ENCODE measurements around the gene KRT34. TPM values are rescaled to one million over a fixed set of nuclear protein-coding genes. Genes with fewer than 3 reads are reported as not detected.

Gene KRT34
- total and polyA plus RNA-seq, 4 donors: not detected

GRCh38 chr17:41328207-41328606 is 53.9 kb downstream of the KRT34 start:
- Histone ChIP-seq H3K4me3 (ENCODE audit: low read depth, low read length) (no peak overlapping the region), H3K27me3 (ENCODE audit: control insufficient read depth, insufficient read depth, low read length) (no peaks in the 10 kb centered on the region), H3K27ac (ENCODE audit: low read depth, low read length) (no peak overlapping the region), H3K36me3 (ENCODE audit: control insufficient read depth, insufficient read depth, low read length) (no peaks in the 10 kb centered on the region), H3K4me1 (ENCODE audit: control insufficient read depth, insufficient read depth, low read length) (peaks cover 11% of the 10 kb centered on the region), H3K9me3 (ENCODE audit: control insufficient read depth, insufficient read depth, low read length) (no peaks in the 10 kb centered on the region)
- WGBS (ENCODE audit: insufficient coverage): 85% methylated on average over 7 of the region's 7 CpGs
- no peak for DNase-seq (ENCODE audit: low read depth in 4 of 6, low spot score in 6 of 6)

Other genes starting within 250 kb of the KRT34 start
Only the 30 nearest of the 32 such genes appear.
- gene KRTAP4-5, start 232.5 kb downstream of the KRT34 start, total RNA-seq: not detected
- gene KRTAP4-5, start 232.5 kb downstream of the KRT34 start, polyA plus RNA-seq (ENCODE audit: insufficient read length in 2 of 2): not detected
- not detected for gene KRTAP4-4, start 221.6 kb downstream of the KRT34 start, total RNA-seq
- gene KRTAP4-4, start 221.6 kb downstream of the KRT34 start, polyA plus RNA-seq (ENCODE audit: insufficient read length in 2 of 2): not detected
- gene KRTAP4-3, start 214.1 kb downstream of the KRT34 start, total RNA-seq: not detected
- not detected for gene KRTAP4-3, start 214.1 kb downstream of the KRT34 start, polyA plus RNA-seq (ENCODE audit: insufficient read length in 2 of 2)
- not detected for gene KRTAP4-2, start 204.1 kb downstream of the KRT34 start, total RNA-seq
- gene KRTAP4-2, start 204.1 kb downstream of the KRT34 start, polyA plus RNA-seq (ENCODE audit: insufficient read length in 2 of 2): not detected
- not detected for gene KRTAP4-1, start 197.4 kb downstream of the KRT34 start, total RNA-seq
- not detected for gene KRTAP4-1, start 197.4 kb downstream of the KRT34 start, polyA plus RNA-seq (ENCODE audit: insufficient read length in 2 of 2)
- gene KRTAP9-1, start 192.4 kb downstream of the KRT34 start, total RNA-seq: not detected
- not detected for gene KRTAP9-1, start 192.4 kb downstream of the KRT34 start, polyA plus RNA-seq (ENCODE audit: insufficient read length in 2 of 2)
- gene KRTAP9-2, start 155.7 kb downstream of the KRT34 start, total RNA-seq: not detected
- gene KRTAP9-2, start 155.7 kb downstream of the KRT34 start, polyA plus RNA-seq (ENCODE audit: insufficient read length in 2 of 2): not detected
- not detected for gene KRTAP9-3, start 149.9 kb downstream of the KRT34 start, total RNA-seq
- gene KRTAP9-3, start 149.9 kb downstream of the KRT34 start, polyA plus RNA-seq (ENCODE audit: insufficient read length in 2 of 2): not detected
- gene KRTAP9-8, start 144.3 kb downstream of the KRT34 start, total RNA-seq: not detected
- gene KRTAP9-8, start 144.3 kb downstream of the KRT34 start, polyA plus RNA-seq (ENCODE audit: insufficient read length in 2 of 2): not detected
- not detected for gene KRTAP9-4, start 132.6 kb downstream of the KRT34 start, total RNA-seq
- not detected for gene KRTAP9-4, start 132.6 kb downstream of the KRT34 start, polyA plus RNA-seq (ENCODE audit: insufficient read length in 2 of 2)
- not detected for gene KRTAP9-9, start 126.9 kb downstream of the KRT34 start, total RNA-seq
- gene KRTAP9-9, start 126.9 kb downstream of the KRT34 start, polyA plus RNA-seq (ENCODE audit: insufficient read length in 2 of 2): not detected
- not detected for gene KRTAP9-6, start 116.9 kb downstream of the KRT34 start, total RNA-seq
- gene KRTAP9-6, start 116.9 kb downstream of the KRT34 start, polyA plus RNA-seq (ENCODE audit: insufficient read length in 2 of 2): under 1 TPM in 1 of 2 donors, not detected in 1; 0.17 TPM
- gene KRTAP9-7, start 106.6 kb downstream of the KRT34 start, total RNA-seq: not detected
- not detected for gene KRTAP9-7, start 106.6 kb downstream of the KRT34 start, polyA plus RNA-seq (ENCODE audit: insufficient read length in 2 of 2)
- gene KRTAP29-1, start 79.5 kb downstream of the KRT34 start, total RNA-seq: not detected
- not detected for gene KRTAP29-1, start 79.5 kb downstream of the KRT34 start, polyA plus RNA-seq (ENCODE audit: insufficient read length in 2 of 2)
- gene KRTAP16-1, start 73.0 kb downstream of the KRT34 start, total RNA-seq: not detected
- not detected for gene KRTAP16-1, start 73.0 kb downstream of the KRT34 start, polyA plus RNA-seq (ENCODE audit: insufficient read length in 2 of 2)
- not detected for gene KRTAP17-1, start 66.6 kb downstream of the KRT34 start, total RNA-seq
- gene KRTAP17-1, start 66.6 kb downstream of the KRT34 start, polyA plus RNA-seq (ENCODE audit: insufficient read length in 2 of 2): not detected
- not detected for gene KRT33A, start 31.5 kb downstream of the KRT34 start, total RNA-seq
- gene KRT33A, start 31.5 kb downstream of the KRT34 start, polyA plus RNA-seq (ENCODE audit: insufficient read length in 2 of 2): not detected
- under 1 TPM in 1 of 2 donors, not detected in 1; 0.20 TPM for gene KRT33B, start 12.5 kb downstream of the KRT34 start, total RNA-seq
- under 1 TPM in 1 of 2 donors, not detected in 1; 0.44 TPM for gene KRT33B, start 12.5 kb downstream of the KRT34 start, polyA plus RNA-seq (ENCODE audit: insufficient read length in 2 of 2)
- under 1 TPM in 1 of 2 donors, not detected in 1; 0.11 TPM for gene KRT31, start 15.3 kb upstream of the KRT34 start, total RNA-seq
- gene KRT31, start 15.3 kb upstream of the KRT34 start, polyA plus RNA-seq (ENCODE audit: insufficient read length in 2 of 2): under 1 TPM in 1 of 2 donors, not detected in 1; 0.15 TPM
- gene KRT37, start 42.3 kb upstream of the KRT34 start, total RNA-seq: not detected
- gene KRT37, start 42.3 kb upstream of the KRT34 start, polyA plus RNA-seq (ENCODE audit: insufficient read length in 2 of 2): not detected
- not detected for gene KRT38, start 58.7 kb upstream of the KRT34 start, total RNA-seq
- gene KRT38, start 58.7 kb upstream of the KRT34 start, polyA plus RNA-seq (ENCODE audit: insufficient read length in 2 of 2): not detected
- not detected for gene KRT32, start 85.1 kb upstream of the KRT34 start, total RNA-seq
- gene KRT32, start 85.1 kb upstream of the KRT34 start, polyA plus RNA-seq (ENCODE audit: insufficient read length in 2 of 2): not detected
- gene KRT35, start 98.8 kb upstream of the KRT34 start, total RNA-seq: not detected
- not detected for gene KRT35, start 98.8 kb upstream of the KRT34 start, polyA plus RNA-seq (ENCODE audit: insufficient read length in 2 of 2)
- gene KRT36, start 107.6 kb upstream of the KRT34 start, total RNA-seq: not detected
- not detected for gene KRT36, start 107.6 kb upstream of the KRT34 start, polyA plus RNA-seq (ENCODE audit: insufficient read length in 2 of 2)
- gene KRT13, start 123.3 kb upstream of the KRT34 start, total RNA-seq: under 1 TPM; 0.30 to 0.83 TPM
- gene KRT13, start 123.3 kb upstream of the KRT34 start, polyA plus RNA-seq (ENCODE audit: insufficient read length in 2 of 2): not detected
- gene KRT15, start 136.6 kb upstream of the KRT34 start, total RNA-seq: under 1 TPM in 1 of 2 donors, not detected in 1; 0.22 TPM
- gene KRT15, start 136.6 kb upstream of the KRT34 start, polyA plus RNA-seq (ENCODE audit: insufficient read length in 2 of 2): under 1 TPM; 0.18 to 0.29 TPM
- 10 to 100 TPM in 1 of 2 donors, 1 to 10 TPM in 1; 7.1 to 61.4 TPM for gene KRT19, start 146.0 kb upstream of the KRT34 start, total RNA-seq
- 10 to 100 TPM in 1 of 2 donors, 1 to 10 TPM in 1; 6.3 to 12.9 TPM for gene KRT19, start 146.0 kb upstream of the KRT34 start, polyA plus RNA-seq (ENCODE audit: insufficient read length in 2 of 2)
- not detected for gene KRT9, start 189.8 kb upstream of the KRT34 start, total RNA-seq
- under 1 TPM in 1 of 2 donors, not detected in 1; 0.11 TPM for gene KRT9, start 189.8 kb upstream of the KRT34 start, polyA plus RNA-seq (ENCODE audit: insufficient read length in 2 of 2)
- 1 to 10 TPM; 1.4 to 4.9 TPM for gene KRT14, start 204.6 kb upstream of the KRT34 start, total RNA-seq
- under 1 TPM; 0.62 to 0.82 TPM for gene KRT14, start 204.6 kb upstream of the KRT34 start, polyA plus RNA-seq (ENCODE audit: insufficient read length in 2 of 2)
- gene KRT16, start 230.5 kb upstream of the KRT34 start, total RNA-seq: under 1 TPM; 0.20 to 0.61 TPM
- gene KRT16, start 230.5 kb upstream of the KRT34 start, polyA plus RNA-seq (ENCODE audit: insufficient read length in 2 of 2): 1 to 10 TPM; 1.1 to 1.9 TPM